BLaER1 treated with 17β-estradiol and CSF1 and Interleukin-3, amounts not matched to agents 10 nM and 100 nM (cell line): ENCODE measurements around the gene ZNF496.
"Not testable (repeated sequence)": the region's sequence is repeated elsewhere in the genome, so short reads cannot be mapped to it uniquely, and the experiment has no call there.

Experiments
- H3K27ac ChIP-seq, 11 experiments: shearing (Covaris generic); formaldehyde crosslinking; 2 replicates each; pipeline ENCODE4 v1.8.1; 2022
- H3K27me3 ChIP-seq, 11 experiments: shearing (Covaris generic); formaldehyde crosslinking; 2 replicates each; pipeline ENCODE4 v1.8.1; 2022
- H3K36me3 ChIP-seq, 11 experiments: shearing (Covaris generic); formaldehyde crosslinking; 2 replicates each; pipeline ENCODE4 v1.8.1; 2022
- H3K4me1 ChIP-seq, 10 experiments: shearing (Covaris generic); formaldehyde crosslinking; 2 replicates each; pipeline ENCODE4 v1.8.1; 2022
- H3K4me2 ChIP-seq, 11 experiments: shearing (Covaris generic); formaldehyde crosslinking; 2 replicates each; pipeline ENCODE4 v1.8.1; 2022
- H3K4me3 ChIP-seq, 10 experiments: shearing (Covaris generic); formaldehyde crosslinking; 2 replicates each; pipeline ENCODE4 v1.8.1; 2022
- H3K9ac ChIP-seq, 11 experiments: shearing (Covaris generic); formaldehyde crosslinking; 2 replicates each; pipeline ENCODE4 v1.8.1; 2022
- H3K9me3 ChIP-seq, 11 experiments: shearing (Covaris generic); formaldehyde crosslinking; replicated peaks in 1 of 11; 2 replicates each; pipeline ENCODE4 v1.8.1; 2022
- H4K20me1 ChIP-seq, 11 experiments: shearing (Covaris generic); formaldehyde crosslinking; 2 replicates each; pipeline ENCODE4 v1.8.1; 2022
- Cebpa-rat ChIP-seq, 11 experiments: shearing (Covaris generic); IDR thresholded peaks; 2 replicates each; pipeline ENCODE4 v1.8.1; 2022

The ZNF496 gene

GRCh38 chr1:247286134-247286670, 45.5 kb downstream of the ZNF496 start:
- no peak overlapping the region for H3K4me2 ChIP-seq

GRCh38 chr1:247281001-247281574, 50.6 kb downstream of the ZNF496 start:
- TF ChIP-seq Cebpa-rat (IDR thresholded peaks at IDR 0.05), result no peak
- peaks cover 0 to 4% (median under 1%) of the 10 kb centered on the region in 11 experiments; a peak in 4 of 22 replicates for H3K36me3 ChIP-seq
- peaks cover 3 to 10% (median 5%) of the 10 kb centered on the region in 11 experiments; a peak in 20 of 22 replicates for H3K9me3 ChIP-seq
- H3K9ac ChIP-seq, result no peak overlapping the region
- H3K27me3 ChIP-seq, result no peaks in the 10 kb centered on the region
- H3K4me2 ChIP-seq, result no peak overlapping the region
- H4K20me1 ChIP-seq, result no peaks in the 10 kb centered on the region
- H3K4me3 ChIP-seq, result no peak overlapping the region
- no peak overlapping the region for H3K27ac ChIP-seq
- H3K4me1 ChIP-seq, result no peaks in the 10 kb centered on the region

More at GRCh38 chr1:247286134-247286670, 45.5 kb downstream of the ZNF496 start:
- Histone ChIP-seq H3K36me3 (peaks cover 0 to 14% (median 10%) of the 10 kb centered on the region in 11 experiments; a peak in 8 of 22 replicates), H3K9me3 (peaks cover 38 to 51% (median 46%) of the 10 kb centered on the region in 11 experiments; a peak in 21 of 22 replicates), H3K4me3 (no peak overlapping the region), H3K9ac (no peak overlapping the region), H4K20me1 (no peaks in the 10 kb centered on the region), H3K27ac (no peak overlapping the region), H3K4me1 (no peaks in the 10 kb centered on the region), H3K27me3 (no peaks in the 10 kb centered on the region)
- TF ChIP-seq Cebpa-rat (IDR thresholded peaks at IDR 0.05), result no peak

- Histone ChIP-seq H3K4me1 (no peaks in the 10 kb centered on the region), H3K4me3 (no peak overlapping the region), H3K27ac (no peak overlapping the region), H3K27me3 (no peaks in the 10 kb centered on the region), H3K9me3 (peaks cover 0 to 10% (median 4%) of the 10 kb centered on the region in 11 experiments; a peak in 13 of 22 replicates), H3K9ac (no peak overlapping the region), H3K4me2 (no peak overlapping the region), H4K20me1 (no peaks in the 10 kb centered on the region), H3K36me3 (no peaks in the 10 kb centered on the region)
- no peak for TF ChIP-seq Cebpa-rat (IDR thresholded peaks at IDR 0.05)
Observed at GRCh38 chr1:247277191-247277590, 54.5 kb downstream of the ZNF496 start.

GRCh38 chr1:247274605-247275256, 56.9 kb downstream of the ZNF496 start:
- Histone ChIP-seq H3K9me3 (peaks cover 23 to 34% (median 29%) of the 10 kb centered on the region in 11 experiments), H3K9ac (no peak overlapping the region), H3K27me3 (no peaks in the 10 kb centered on the region), H3K4me3 (no peak overlapping the region), H3K27ac (no peak overlapping the region), H3K36me3 (no peaks in the 10 kb centered on the region), H3K4me1 (no peaks in the 10 kb centered on the region), H4K20me1 (no peaks in the 10 kb centered on the region), H3K4me2 (no peak overlapping the region)
- TF ChIP-seq Cebpa-rat (IDR thresholded peaks at IDR 0.05), result no peak

GRCh38 chr1:247273013-247273412, 58.7 kb downstream of the ZNF496 start:
- Histone ChIP-seq H3K4me1 (no peaks in the 10 kb centered on the region), H3K9me3 (peaks cover 27 to 41% (median 37%) of the 10 kb centered on the region in 11 experiments), H3K4me2 (no peak overlapping the region), H3K4me3 (no peak overlapping the region), H4K20me1 (no peaks in the 10 kb centered on the region), H3K27ac (no peak overlapping the region), H3K27me3 (no peaks in the 10 kb centered on the region), H3K36me3 (no peaks in the 10 kb centered on the region), H3K9ac (no peak overlapping the region)
- no peak for TF ChIP-seq Cebpa-rat (IDR thresholded peaks at IDR 0.05)

- H3K36me3 ChIP-seq, result no peaks in the 10 kb centered on the region
- H3K4me1 ChIP-seq, result no peaks in the 10 kb centered on the region
- no peaks in the 10 kb centered on the region for H3K27me3 ChIP-seq
- H4K20me1 ChIP-seq, result no peaks in the 10 kb centered on the region
- H3K27ac ChIP-seq, result no peak overlapping the region
- H3K9ac ChIP-seq, result no peak overlapping the region
- no peak overlapping the region for H3K4me3 ChIP-seq
- TF ChIP-seq Cebpa-rat (IDR thresholded peaks at IDR 0.05), result no peak
- peaks cover 27 to 43% (median 38%) of the 10 kb centered on the region in 11 experiments for H3K9me3 ChIP-seq
- no peak overlapping the region for H3K4me2 ChIP-seq
Observed at GRCh38 chr1:247270003-247270402, 61.7 kb downstream of the ZNF496 start.

GRCh38 chr1:247269133-247269532, 62.5 kb downstream of the ZNF496 start:
- TF ChIP-seq Cebpa-rat (IDR thresholded peaks at IDR 0.05), result no peak
- no peaks in the 10 kb centered on the region for H3K27me3 ChIP-seq
- no peaks in the 10 kb centered on the region for H3K36me3 ChIP-seq

GRCh38 chr1:247268390-247269045, 63.1 kb downstream of the ZNF496 start:
- Histone ChIP-seq H3K4me1 (no peaks in the 10 kb centered on the region), H3K27me3 (no peaks in the 10 kb centered on the region), H3K4me3 (no peak overlapping the region), H4K20me1 (no peaks in the 10 kb centered on the region), H3K4me2 (no peak overlapping the region), H3K9me3 (peaks cover 33 to 53% (median 46%) of the 10 kb centered on the region in 11 experiments), H3K36me3 (no peaks in the 10 kb centered on the region), H3K9ac (no peak overlapping the region), H3K27ac (no peak overlapping the region)
- TF ChIP-seq Cebpa-rat (IDR thresholded peaks at IDR 0.05), result no peak

More at GRCh38 chr1:247269133-247269532, 62.5 kb downstream of the ZNF496 start:
- Histone ChIP-seq H3K4me2 (no peak overlapping the region), H3K27ac (no peak overlapping the region), H3K4me1 (no peaks in the 10 kb centered on the region), H3K4me3 (no peak overlapping the region), H3K9ac (no peak overlapping the region), H3K9me3 (peaks cover 27 to 47% (median 41%) of the 10 kb centered on the region in 11 experiments), H4K20me1 (no peaks in the 10 kb centered on the region)

GRCh38 chr1:247266053-247266452, 65.6 kb downstream of the ZNF496 start:
- Histone ChIP-seq H3K4me3 (no peak overlapping the region), H3K27me3 (no peaks in the 10 kb centered on the region), H4K20me1 (no peaks in the 10 kb centered on the region), H3K27ac (no peak overlapping the region), H3K9ac (no peak overlapping the region), H3K9me3 (peaks cover 35 to 58% (median 43%) of the 10 kb centered on the region in 11 experiments), H3K4me2 (no peak overlapping the region), H3K4me1 (no peaks in the 10 kb centered on the region), H3K36me3 (no peaks in the 10 kb centered on the region)
- no peak for TF ChIP-seq Cebpa-rat (IDR thresholded peaks at IDR 0.05)

GRCh38 chr1:247255772-247256171, 75.9 kb downstream of the ZNF496 start, which contains the start of gene VN1R5:
Gene VN1R5, plus strand, starts transcription at chr1:247256072.
- H3K27me3 ChIP-seq, H4K20me1 ChIP-seq, H3K4me3 ChIP-seq, H3K9me3 ChIP-seq, H3K36me3 ChIP-seq, H3K4me2 ChIP-seq, H3K4me1 ChIP-seq, H3K27ac ChIP-seq, H3K9ac ChIP-seq: not testable (repeated sequence)
